ENCODE results near the gene ARSG.
A peak's percentile ranks its signal among the peaks of the same experiment; 100 is the strongest.

ARSG gene

DNA sequence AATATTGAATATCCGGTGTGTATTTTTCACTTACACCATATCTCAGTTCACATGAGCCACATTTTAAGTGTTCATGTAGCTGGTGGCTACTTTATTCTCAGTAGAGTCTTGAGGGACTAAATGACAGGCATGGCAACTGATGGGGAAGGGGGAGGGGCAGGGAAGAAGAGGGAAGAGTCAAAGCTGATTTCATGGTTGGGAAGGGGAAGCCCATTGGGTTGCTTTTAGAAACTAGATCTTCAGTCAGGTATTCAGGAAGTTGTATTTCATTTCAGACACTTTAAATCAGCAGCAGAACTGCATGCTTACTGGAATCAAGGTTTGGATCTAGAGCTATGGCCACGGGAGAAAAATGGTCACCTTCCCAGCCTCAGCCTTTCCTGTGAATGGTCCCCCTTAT lies 168.9 kb downstream of the ARSG start:
- peak; percentile 65 for DNase-seq (ENCODE audit: low read depth)
- peak overlapping the region; percentile 47 for H3K4me3 ChIP-seq (ENCODE audit: low read depth, low read length)
- TF ChIP-seq, protein P1, sequence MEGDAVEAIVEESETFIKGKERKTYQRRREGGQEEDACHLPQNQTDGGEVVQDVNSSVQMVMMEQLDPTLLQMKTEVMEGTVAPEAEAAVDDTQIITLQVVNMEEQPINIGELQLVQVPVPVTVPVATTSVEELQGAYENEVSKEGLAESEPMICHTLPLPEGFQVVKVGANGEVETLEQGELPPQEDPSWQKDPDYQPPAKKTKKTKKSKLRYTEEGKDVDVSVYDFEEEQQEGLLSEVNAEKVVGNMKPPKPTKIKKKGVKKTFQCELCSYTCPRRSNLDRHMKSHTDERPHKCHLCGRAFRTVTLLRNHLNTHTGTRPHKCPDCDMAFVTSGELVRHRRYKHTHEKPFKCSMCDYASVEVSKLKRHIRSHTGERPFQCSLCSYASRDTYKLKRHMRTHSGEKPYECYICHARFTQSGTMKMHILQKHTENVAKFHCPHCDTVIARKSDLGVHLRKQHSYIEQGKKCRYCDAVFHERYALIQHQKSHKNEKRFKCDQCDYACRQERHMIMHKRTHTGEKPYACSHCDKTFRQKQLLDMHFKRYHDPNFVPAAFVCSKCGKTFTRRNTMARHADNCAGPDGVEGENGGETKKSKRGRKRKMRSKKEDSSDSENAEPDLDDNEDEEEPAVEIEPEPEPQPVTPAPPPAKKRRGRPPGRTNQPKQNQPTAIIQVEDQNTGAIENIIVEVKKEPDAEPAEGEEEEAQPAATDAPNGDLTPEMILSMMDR (IDR thresholded peaks at IDR 0.05; ENCODE audit: insufficient read depth, low read depth, low read length, missing control alignments): no peak

DNA sequence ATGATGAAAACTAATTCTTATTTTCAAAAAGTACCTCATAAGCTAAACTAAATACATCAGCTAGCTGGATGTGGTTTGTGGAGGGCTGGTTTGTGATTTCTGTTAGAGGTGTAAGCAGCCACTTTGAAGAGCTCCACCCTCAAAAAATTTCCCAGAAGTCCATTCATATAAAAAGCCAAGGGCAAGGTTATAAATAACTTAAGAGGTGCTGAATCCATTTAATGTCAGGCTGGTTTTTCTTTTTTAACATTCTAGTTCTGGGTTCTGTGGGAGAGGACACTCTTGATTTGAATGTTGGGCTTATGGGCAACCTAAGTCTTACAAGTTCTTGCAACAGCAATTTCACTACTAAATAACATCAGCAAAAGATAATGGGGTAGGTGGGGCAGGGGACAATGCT lies 169.4 kb downstream of the ARSG start:
- H3K4me3 ChIP-seq (ENCODE audit: low read depth, low read length): peak overlapping the region; percentile 47
- TF ChIP-seq, protein P1 (IDR thresholded peaks at IDR 0.05; ENCODE audit: insufficient read depth, low read depth, low read length, missing control alignments): no peak
- peak; percentile 78 for DNase-seq (ENCODE audit: low read depth)

DNA sequence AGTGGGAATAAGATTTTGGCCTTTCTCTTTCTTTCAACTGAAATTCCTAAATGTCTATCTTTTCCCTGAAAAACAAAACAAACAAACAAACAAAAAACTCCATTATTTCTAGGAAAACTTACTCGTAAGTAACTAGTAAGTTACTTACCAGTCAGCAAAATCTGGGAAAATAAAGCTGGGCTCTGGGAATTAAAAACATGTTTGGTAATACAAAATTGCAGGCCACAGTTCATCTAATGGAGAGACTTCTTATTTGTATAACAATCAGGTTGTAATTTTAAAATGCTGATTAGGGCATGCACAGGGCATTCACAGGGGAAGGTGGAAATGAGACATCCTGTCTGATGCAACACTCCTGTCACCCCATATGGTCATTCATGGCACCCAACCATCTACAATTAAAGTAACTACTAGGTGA lies 169.8 kb downstream of the ARSG start:
- peak; percentile 72 for DNase-seq (ENCODE audit: low read depth)
- peak overlapping the region; percentile 47 for H3K4me3 ChIP-seq (ENCODE audit: low read depth, low read length)
- TF ChIP-seq, protein P1 (IDR thresholded peaks at IDR 0.05; ENCODE audit: insufficient read depth, low read depth, low read length, missing control alignments): no peak

DNA sequence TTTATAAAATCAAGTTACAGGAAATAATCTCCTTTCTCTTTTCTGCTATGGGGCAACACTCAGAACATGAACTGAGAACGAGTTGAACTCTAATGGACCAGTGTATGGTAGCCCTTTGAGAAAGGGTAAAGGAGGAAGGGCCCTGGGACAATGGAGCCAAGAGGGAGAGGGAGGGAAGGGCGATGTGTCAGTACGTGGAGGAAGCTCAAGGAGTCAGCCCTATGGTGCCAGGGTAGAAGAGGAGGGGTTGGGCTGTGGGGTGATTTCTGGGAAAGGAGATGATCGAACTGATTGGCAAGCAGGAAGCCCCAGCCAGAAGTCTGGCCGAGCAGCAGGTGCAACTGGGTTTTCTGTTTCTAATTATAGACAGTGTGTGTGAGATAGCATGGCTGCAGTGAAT lies 170.3 kb downstream of the ARSG start:
- peak overlapping the region; percentile 47 for H3K4me3 ChIP-seq (ENCODE audit: low read depth, low read length)
- peak; percentile 77 for DNase-seq (ENCODE audit: low read depth)
- TF ChIP-seq, protein P1 (IDR thresholded peaks at IDR 0.05; ENCODE audit: insufficient read depth, low read depth, low read length, missing control alignments): no peak

DNA sequence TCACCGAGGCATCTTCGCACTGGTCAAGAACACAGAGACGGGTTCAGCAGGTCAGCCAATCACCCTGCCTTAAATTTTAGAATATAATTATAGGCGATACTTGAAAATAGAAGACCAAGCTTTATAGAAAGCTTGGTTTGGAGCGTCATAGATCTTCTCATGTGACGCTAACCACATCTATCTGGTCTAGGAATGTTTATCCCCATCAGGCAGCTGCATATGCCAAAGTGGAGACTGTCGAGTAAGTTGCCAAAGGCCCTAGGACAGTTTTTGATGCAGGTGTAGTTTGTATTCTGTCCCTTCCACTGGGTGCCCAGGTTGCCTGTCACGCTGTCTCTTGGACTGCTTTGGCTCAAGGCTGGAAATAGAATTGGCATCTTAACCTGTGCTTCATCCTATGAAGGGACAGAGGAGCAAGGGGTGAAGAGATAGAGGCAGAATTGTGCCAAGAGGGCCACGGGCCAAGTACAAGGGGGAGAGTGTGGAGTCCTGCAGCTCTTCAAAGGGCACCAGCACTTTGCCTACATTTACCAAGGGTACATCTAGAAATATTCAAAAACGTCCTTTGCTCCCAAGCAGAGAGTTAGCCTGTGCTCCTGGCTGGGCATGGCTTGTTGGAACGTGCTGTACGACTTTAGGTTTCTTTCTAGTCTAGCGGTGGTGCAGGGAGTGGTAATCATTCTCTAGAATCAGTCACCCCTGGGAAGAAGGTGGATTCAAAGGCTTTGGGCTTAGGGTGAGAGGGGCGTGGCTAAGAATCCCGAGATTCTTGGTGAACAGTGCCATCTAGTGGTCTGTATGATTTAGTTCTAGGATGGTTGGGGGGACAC lies 171.3 kb downstream of the ARSG start:
- TF ChIP-seq, protein P1 (IDR thresholded peaks at IDR 0.05; ENCODE audit: insufficient read depth, low read depth, low read length, missing control alignments): peak; percentile 53
- DNase-seq (ENCODE audit: low read depth): peak; percentile 93
- no peak overlapping the region for H3K4me3 ChIP-seq (ENCODE audit: low read depth, low read length)

DNA sequence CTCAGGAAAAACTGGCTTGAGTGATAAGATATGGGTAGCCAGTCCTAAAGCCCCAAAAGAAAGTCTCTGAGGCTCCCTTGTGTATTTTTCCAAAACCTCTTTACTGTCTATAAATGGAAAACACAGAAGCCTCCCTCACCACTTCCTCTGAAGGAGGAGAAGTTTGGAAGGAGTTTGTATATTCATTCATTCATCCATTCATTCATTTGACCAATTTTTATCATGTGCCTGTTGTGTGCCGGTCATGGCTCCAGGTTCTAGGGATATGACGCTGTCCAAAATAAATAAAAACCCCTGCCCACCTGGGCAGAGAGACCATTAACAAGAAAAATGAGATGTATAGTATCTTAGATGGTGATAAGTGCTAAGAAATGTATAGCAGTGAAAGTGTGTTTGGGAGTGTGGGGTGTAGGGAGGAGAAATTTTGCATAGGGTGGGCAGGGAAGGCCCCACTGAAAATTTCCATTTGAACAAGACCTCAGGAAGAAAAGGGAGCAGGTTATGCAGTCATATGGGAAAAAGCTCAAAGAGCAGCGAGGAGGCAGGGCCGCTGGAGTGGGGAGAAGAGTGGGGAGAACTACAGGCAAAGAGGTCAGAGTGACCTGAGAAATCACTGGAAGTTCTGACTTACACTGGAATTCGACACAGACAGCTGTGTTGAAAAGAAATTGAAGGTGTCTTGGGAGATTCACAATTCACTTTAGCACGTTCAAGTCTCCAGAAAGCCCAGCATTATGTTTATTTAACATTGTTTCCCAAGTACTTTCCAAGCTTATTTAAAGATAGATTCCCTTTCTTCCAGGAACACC lies 172.1 kb downstream of the ARSG start:
- DNase-seq (ENCODE audit: low read depth): no peak
- TF ChIP-seq, protein P1 (IDR thresholded peaks at IDR 0.05; ENCODE audit: insufficient read depth, low read depth, low read length, missing control alignments): no peak
- H3K4me3 ChIP-seq (ENCODE audit: low read depth, low read length): no peak overlapping the region
